GM13977 (cell line): ENCODE measurements around the gene PA2G4.
"Not testable (repeated sequence)": the region's sequence is repeated elsewhere in the genome, so short reads cannot be mapped to it uniquely, and the experiment has no call there.

Experiments
- DNase-seq: peaks from one replicate; pipeline ENCODE4 v3.0.0; 2012; ENCODE audit warnings: low spot score
- in situ Hi-C: fragments of 300-500 bp; cut with MboI; formaldehyde crosslinking; loops from one replicate; pipeline ENCODE4 v1.12.0; 2022; ENCODE audit warnings: low sequenced_read_pairs, low pct_unique_long_range_greater_than_20kb, mixed read lengths, inconsistent platforms; ENCODE audit not compliant: unreplicated experiment
- TF ChIP-seq, protein P1 (sequence below): IDR thresholded peaks from 2 replicates; pipeline ENCODE4 v1.5.1; 2012; ENCODE audit warnings: mild to moderate bottlenecking, control low read depth; ENCODE audit not compliant: insufficient read depth; ENCODE audit errors: extremely low read depth, missing control alignments

Gene PA2G4

GRCh38 chr12:56107242-56107641 is 2.9 kb downstream of the PA2G4 start:
- in situ Hi-C loops, result no loop called here

DNA sequence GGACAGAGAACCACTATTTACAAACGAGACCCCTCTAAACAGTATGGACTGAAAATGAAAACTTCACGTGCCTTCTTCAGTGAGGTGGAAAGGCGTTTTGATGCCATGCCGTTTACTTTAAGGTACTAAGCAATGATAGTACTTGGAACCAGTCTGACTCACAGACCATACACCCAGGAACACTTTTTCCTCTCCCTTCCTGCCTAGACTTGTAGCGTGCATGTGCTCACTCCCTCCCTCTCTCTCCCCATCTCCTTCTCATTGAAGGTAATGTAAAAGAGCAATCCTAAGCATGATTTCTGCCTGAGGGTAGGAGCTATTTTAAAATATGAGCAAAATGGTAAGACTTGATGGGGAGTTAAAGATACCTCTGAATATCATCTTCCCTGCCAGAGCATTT is 6.2 kb downstream of the PA2G4 start:
- in situ Hi-C loops, result no loop called here
- no peak for DNase-seq
- TF ChIP-seq, protein P1, sequence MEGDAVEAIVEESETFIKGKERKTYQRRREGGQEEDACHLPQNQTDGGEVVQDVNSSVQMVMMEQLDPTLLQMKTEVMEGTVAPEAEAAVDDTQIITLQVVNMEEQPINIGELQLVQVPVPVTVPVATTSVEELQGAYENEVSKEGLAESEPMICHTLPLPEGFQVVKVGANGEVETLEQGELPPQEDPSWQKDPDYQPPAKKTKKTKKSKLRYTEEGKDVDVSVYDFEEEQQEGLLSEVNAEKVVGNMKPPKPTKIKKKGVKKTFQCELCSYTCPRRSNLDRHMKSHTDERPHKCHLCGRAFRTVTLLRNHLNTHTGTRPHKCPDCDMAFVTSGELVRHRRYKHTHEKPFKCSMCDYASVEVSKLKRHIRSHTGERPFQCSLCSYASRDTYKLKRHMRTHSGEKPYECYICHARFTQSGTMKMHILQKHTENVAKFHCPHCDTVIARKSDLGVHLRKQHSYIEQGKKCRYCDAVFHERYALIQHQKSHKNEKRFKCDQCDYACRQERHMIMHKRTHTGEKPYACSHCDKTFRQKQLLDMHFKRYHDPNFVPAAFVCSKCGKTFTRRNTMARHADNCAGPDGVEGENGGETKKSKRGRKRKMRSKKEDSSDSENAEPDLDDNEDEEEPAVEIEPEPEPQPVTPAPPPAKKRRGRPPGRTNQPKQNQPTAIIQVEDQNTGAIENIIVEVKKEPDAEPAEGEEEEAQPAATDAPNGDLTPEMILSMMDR, result no peak

More at GRCh38 chr12:56107242-56107641, 2.9 kb downstream of the PA2G4 start:
- TF ChIP-seq, protein P1, result no peak
- DNase-seq, result no peak

- in situ Hi-C loops, result no loop called here
- DNase-seq, result no peak
- TF ChIP-seq, protein P1, result no peak
These were observed 9.7 kb downstream of the PA2G4 start for GRCh38 chr12:56114084-56114483.

DNA sequence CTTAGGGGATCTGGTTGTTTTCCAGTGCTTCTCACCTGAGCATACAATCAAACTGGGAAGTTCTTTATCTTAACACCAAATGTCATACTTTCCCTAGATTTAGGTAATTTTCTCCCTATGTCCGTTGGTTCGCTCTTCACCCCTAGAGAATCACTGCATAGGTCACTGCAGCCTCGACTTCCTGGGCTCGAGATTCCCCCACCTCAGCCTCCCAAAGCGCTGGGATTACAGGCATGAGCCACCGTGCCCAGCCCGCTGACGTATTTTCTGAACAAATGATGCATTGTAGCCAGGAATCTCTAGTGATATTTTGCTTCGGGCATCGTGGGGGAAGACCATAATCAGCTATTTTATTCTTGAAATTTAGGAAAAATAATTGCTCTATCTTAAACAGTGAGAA is 11.0 kb downstream of the PA2G4 start:
- in situ Hi-C loops, result no loop called here
- TF ChIP-seq, protein P1, result no peak
- DNase-seq, result no peak

- TF ChIP-seq, protein P1, result no peak
- peak; percentile 83 for DNase-seq
- in situ Hi-C loops, result no loop called here
These were observed 12.1 kb downstream of the PA2G4 start, which contains the start of gene RPL41 for GRCh38 chr12:56116267-56117081. Gene RPL41, plus strand, starts transcription at chr12:56116633.

- DNase-seq, in situ Hi-C loops: not testable (repeated sequence)
These were observed 12.8 kb downstream of the PA2G4 start for GRCh38 chr12:56117082-56117706.

GRCh38 chr12:56117778-56118687 is 13.7 kb downstream of the PA2G4 start, which contains the start of gene ZC3H10:
Gene ZC3H10, plus strand, starts transcription at chr12:56118266. Its CDS starts 2,297 bp downstream, at chr12:56120563.
- peak; percentile 96 for DNase-seq
- in situ Hi-C loops, result no loop called here

More at GRCh38 chr12:56117778-56118687, 13.7 kb downstream of the PA2G4 start, which contains the start of gene ZC3H10:
- TF ChIP-seq, protein P1, result peak; percentile 55
